Hematopoietic multipotent progenitor cell treated with erythropoietin and hydrocortisone succinate and interleukin-3 and kit ligand, for 4 days (in vitro differentiated cells): ENCODE data around the gene CCDC159.
A peak's percentile ranks its signal among the peaks of the same experiment; 100 is the strongest.
"Not testable (repeated sequence)": the region's sequence is repeated elsewhere in the genome, so short reads cannot be mapped to it uniquely, and the experiment has no call there.

Experiments used
- DNase-seq: peaks from one replicate; pipeline ENCODE4 v3.0.0-alpha.2; 2015

Gene CCDC159

DNA sequence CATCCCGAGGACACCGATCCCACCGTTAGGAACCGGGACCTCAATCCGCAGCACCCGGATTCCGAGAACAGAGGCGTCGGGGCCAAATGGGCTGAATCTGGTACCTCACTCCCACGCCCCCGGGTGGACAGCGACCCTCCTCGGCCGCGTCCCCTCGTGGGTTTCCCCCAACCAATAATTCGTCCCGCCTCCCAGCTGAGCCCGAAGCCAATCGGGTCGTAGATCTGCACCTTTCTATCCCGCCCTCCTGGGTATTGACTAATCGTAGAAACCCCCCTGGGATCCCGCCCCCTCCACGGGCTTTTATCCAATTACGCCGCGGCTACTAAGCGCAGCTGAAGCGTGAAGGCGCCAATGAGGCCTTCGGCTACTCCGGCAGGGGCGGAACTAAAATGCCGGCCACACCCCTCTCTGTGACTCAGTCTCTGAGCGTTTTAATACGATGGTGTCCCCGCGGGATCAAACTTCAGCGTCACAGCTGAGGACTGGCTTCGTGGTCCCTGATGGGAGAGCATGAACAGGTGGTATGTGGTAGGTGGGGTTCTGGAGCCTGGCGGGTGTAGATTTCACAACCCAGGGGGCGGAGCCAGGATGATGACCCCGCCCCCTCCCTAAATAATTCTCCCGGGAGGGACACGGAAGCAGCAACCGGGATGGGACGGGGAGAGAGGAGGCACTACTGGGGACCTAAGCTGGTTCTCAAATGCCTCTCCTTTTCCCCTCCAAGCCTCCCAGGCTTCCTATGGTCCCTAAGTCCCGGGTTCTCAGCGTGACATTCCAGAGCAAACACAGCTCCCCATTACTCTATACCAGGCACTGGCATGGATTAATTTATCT is at the start of gene CCDC159, which contains the start of gene TMEM205:
TSS of gene CCDC159 (plus strand) at position 416 of the 837 bp plus-strand sequence. CDS start at position 504, 88 bp downstream.
TSS of gene TMEM205 (minus strand) at position 165 of the 837 bp plus-strand sequence. CDS start 649 bp downstream, outside the sequence.
- peak; percentile 100 for DNase-seq

GRCh38 chr19:11299946-11300810 is 46.1 kb upstream of the CCDC159 start:
- DNase-seq, result no peak

DNA sequence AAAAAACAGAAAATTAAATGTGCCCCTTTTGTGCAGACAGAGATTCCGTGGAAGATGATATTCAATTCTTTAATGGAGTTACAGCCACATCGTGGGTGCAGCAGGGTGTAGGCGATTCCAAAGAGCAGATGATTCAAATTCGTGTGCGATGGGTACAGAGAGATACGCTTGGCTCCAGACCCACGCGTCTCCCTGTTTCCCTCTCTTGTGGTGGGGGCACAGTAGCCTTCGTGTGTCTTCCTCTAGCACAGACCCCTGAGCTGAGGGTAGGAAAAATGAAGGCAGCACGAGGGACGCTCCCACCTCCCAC is 45.6 kb upstream of the CCDC159 start:
- no peak for DNase-seq

DNA sequence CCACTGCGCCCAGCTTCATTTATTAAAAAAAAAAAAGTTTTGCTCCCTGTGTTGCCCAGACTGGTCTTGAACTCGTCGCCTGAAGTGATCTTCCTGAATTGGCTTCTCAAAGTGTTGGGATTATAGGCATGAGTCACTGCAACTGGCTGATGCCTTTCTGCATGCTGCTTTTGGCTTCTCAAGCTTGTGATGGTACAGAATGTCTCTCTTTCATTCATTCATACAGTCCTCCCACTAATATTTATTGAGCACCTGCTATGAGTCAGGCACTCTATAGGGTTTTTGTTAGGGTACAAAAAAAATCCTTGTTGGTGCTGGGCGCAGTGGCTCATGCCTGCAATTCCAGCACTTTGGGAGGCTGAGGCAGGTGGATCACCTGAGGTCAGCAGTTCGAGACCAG is 41.4 kb upstream of the CCDC159 start:
- DNase-seq, result no peak

DNA sequence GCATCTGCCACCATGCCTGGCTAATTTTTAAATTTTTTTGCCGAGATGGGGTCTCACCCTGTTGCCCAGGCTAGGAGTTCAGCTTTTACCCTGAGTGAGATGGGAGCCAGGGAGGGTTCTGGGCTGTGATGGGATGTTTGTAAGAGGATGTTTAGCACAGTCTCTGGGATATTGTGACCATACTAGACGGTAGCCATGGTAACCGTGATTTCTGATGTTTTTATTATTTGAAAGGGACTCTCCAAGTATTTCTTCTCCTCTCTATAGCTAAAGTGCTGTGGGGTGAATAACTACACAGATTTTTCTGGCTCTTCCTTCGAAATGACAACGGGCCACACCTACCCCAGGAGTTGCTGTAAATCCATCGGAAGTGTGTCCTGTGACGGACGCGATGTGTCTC is 40.0 kb upstream of the CCDC159 start:
- no peak for DNase-seq

- peak; percentile 68 for DNase-seq
These were observed 25.9 kb upstream of the CCDC159 start for GRCh38 chr19:11320278-11320995.

GRCh38 chr19:11321191-11322126 is 24.9 kb upstream of the CCDC159 start:
- peak; percentile 63 for DNase-seq

- peak; percentile 63 for DNase-seq
These were observed 23.9 kb upstream of the CCDC159 start for GRCh38 chr19:11322269-11323024.

GRCh38 chr19:11323601-11324078 is 22.7 kb upstream of the CCDC159 start:
- no peak for DNase-seq

GRCh38 chr19:11324079-11324661 is 22.1 kb upstream of the CCDC159 start:
- peak; percentile 95 for DNase-seq

- DNase-seq, result no peak
These were observed 21.4 kb upstream of the CCDC159 start for GRCh38 chr19:11324748-11325389.

- DNase-seq, result no peak
These were observed 20.8 kb upstream of the CCDC159 start for GRCh38 chr19:11325544-11325943.

- DNase-seq, result no peak
These were observed 16.2 kb upstream of the CCDC159 start for GRCh38 chr19:11330127-11330526.

DNA sequence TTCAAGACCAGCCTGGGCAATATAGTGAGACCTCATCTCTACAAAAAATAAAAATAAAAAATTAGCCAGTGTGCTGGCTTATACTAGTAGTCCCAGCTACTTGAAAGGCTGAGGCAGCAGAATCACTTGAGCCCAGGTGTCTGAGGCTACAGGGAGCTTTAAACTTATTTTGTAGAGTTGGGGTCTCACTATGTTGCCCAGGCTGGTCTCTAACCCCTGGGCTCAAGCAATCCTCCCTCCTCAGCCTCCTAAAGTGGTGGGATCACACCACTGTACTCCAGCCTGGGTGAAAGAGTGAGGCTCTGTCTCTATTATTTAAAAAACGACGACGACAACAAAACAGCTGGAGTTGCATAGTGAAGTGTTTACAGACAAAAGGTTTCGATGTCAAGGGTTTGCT is 14.8 kb upstream of the CCDC159 start:
- no peak for DNase-seq

- DNase-seq, result no peak
These were observed 13.5 kb upstream of the CCDC159 start for GRCh38 chr19:11332822-11333221.

GRCh38 chr19:11333838-11334237 is 12.5 kb upstream of the CCDC159 start:
- DNase-seq, result not testable (repeated sequence)

DNA sequence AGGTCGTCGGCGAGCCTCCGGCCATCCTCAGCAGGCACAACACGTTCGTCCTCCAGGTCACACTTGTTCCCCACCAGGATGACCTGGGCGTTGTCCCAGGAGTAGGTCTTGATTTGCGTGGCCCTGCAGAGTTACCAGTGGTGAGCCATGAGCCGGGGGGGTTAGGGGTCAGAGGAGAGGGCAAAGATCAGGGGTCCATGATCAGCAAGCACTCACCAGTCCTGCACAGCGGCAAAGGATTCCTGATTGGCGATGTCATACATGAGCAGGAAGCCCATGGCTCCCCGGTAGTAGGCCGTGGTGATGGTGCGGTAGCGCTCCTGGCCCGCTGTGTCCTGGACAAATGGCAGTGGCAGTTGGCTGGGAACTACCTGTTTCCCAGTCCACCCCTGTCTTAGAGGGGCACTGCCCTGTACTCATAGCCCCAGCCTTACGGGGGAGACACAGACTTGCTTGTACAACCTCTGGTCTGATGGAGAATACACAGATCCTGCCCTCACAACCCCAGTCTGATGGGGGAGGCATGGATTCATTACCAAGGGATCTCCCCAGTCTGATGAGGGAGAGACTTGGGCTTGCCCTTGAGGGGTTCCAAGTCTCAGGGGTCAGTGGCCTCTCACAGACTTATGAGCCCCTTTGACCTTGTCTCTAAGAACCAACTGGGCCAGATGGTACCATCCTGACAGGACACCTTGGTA is 10.7 kb upstream of the CCDC159 start:
- DNase-seq, result no peak

DNA sequence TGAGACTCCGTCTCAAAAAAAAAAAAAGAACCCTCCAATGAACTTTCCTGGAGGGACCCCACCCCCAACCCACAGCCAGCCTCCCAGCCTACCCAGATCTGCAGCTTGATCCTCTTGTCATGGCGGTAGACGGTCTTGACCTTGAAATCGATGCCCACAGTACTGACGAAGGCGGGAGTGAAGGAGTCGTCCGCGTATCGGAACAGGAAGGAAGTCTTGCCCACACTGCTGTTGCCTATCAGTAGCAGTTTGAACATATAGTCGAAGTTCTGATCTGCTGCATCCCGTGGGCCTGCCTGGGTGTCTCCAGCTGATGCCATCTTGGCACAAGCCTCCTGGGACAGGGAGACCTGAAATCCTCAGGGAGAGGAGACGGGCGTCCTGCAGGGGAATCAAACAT is 9.2 kb upstream of the CCDC159 start:
- peak; percentile 87 for DNase-seq

- no peak for DNase-seq
These were observed 8.2 kb upstream of the CCDC159 start for GRCh38 chr19:11338121-11338520.
